Gastrocnemius medialis (tissue), 4 donors: ENCODE data around the gene VAT1L. TPM values are rescaled to one million over a fixed set of nuclear protein-coding genes. Genes with fewer than 3 reads are reported as not detected.

ENCODE experiments used
- ATAC-seq, 2 donors: fragments of 150-250 bp; one replicate each; pipeline ENCODE4 v1.9.1; 2016
- DNase-seq, 2 donors: peaks; one replicate each; pipeline ENCODE4 v3.0.0-alpha.2; 2019
- H3K27ac ChIP-seq, 4 donors: fragments of 200-600 bp; sonication (generic); 1 replicate in 1 of 4; 2 replicates in 3 of 4; pipeline ENCODE4 v1.5.1; 2016 to 2018; ENCODE audit warnings: mild to moderate bottlenecking in 2 of 4, moderate library complexity in 1 of 4
- H3K27me3 ChIP-seq, 3 donors: fragments of 200-600 bp; sonication (generic) in 2 of 3; 1 replicate in 1 of 3; 2 replicates in 2 of 3; pipeline versions ENCODE4 v1.5.1 to v1.6.0; 2016 to 2019; ENCODE audit warnings: mild to moderate bottlenecking in 1 of 3, moderate library complexity in 1 of 3
- H3K36me3 ChIP-seq, 2 donors: fragments of 200-600 bp; sonication (generic) in 1 of 2; one replicate each; pipeline ENCODE4 v1.5.1; 2017 to 2018
- H3K4me1 ChIP-seq, 2 donors: fragments of 200-600 bp; sonication (generic) in 1 of 2; one replicate each; pipeline ENCODE4 v1.5.1; 2016 to 2017; ENCODE audit warnings: mild to moderate bottlenecking in 2 of 2
- H3K4me3 ChIP-seq, 4 donors: fragments of 200-600 bp; sonication (generic) in 3 of 4; 1 replicate in 1 of 4; 2 replicates in 3 of 4; pipeline ENCODE4 v1.5.1; 2016 to 2019; ENCODE audit warnings: mild to moderate bottlenecking in 2 of 4
- H3K9me3 ChIP-seq, 3 donors: fragments of 200-600 bp; sonication (generic) in 2 of 3; 1 replicate in 1 of 3; 2 replicates in 2 of 3; pipeline ENCODE4 v1.5.1; 2016 to 2019
- POLR2A ChIP-seq, 2 donors: fragments of 450-650 bp; IDR thresholded peaks; one replicate each; pipeline ENCODE4 v1.6.1; 2017; ENCODE audit warnings: antibody characterized with exemption in 2 of 2, mild to moderate bottlenecking in 2 of 2, moderate library complexity in 2 of 2
- in situ Hi-C, 4 donors: fragments of 200-750 bp; cut with MboI; loops; one replicate each; pipeline versions ENCODE4 v1.15.0 to v1.8.0; 2017; ENCODE audit warnings: low sequenced_read_pairs in 4 of 4
- intact Hi-C: fragments of 100-400 bp; cut with DNase I; formaldehyde crosslinking; loops from one replicate; pipeline ENCODE4 v1.15.1; 2023; ENCODE audit warnings: low total_unique reads
- total RNA-seq, 4 donors: library from RNA; depleted of rRNA; stranded (reverse); fragments of >200 nt; gene quantifications; one replicate each; pipeline versions ENCODE4 v1.1.0 to v1.2.3, GENCODE V29; 2016
- TF ChIP-seq, protein P1 (sequence below), 5 experiments: fragments of 450-650 bp in 3 of 5; fragments of 200-600 bp in 2 of 5; sonication (generic) in 2 of 5; IDR thresholded peaks in 4 of 5; conservative IDR thresholded peaks in 1 of 5; 1 replicate in 4 of 5; 2 replicates in 1 of 5; pipeline ENCODE4 v1.5.1; 2016 to 2019; ENCODE audit warnings: antibody characterized with exemption in 5 of 5, mild to moderate bottlenecking in 3 of 5, moderate library complexity in 3 of 5

The VAT1L gene
- total RNA-seq, 4 donors from 2014 or later: 0.04 TPM; not detected in 3

DNA sequence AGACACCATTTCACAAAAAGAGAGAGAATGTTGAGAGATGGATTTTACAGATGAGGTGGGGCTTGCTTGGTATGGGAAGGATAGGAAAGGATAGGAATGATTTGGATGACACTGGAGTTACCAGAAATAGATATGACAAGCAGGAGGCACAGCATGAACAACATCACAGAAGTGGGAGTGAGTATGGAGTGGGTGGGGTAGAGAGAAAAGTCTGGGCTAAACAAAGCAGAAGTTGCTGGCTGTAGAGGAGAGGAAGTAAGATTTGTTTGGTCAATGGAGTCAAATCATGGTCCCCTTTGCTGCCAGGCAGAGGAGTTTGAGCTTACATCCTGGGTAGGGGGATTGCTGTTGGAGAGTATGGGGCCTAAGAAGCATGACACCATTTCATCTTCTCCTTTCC is 101.7 kb downstream of the VAT1L start:
- H3K27ac ChIP-seq: no peak overlapping the region
- intact Hi-C loops (no loop called here), in situ Hi-C loops (no loop called here)
- ATAC-seq (no peak), DNase-seq (no peak)
- H3K4me1 ChIP-seq: no peaks in the 10 kb centered on the region
- TF ChIP-seq, protein P1, sequence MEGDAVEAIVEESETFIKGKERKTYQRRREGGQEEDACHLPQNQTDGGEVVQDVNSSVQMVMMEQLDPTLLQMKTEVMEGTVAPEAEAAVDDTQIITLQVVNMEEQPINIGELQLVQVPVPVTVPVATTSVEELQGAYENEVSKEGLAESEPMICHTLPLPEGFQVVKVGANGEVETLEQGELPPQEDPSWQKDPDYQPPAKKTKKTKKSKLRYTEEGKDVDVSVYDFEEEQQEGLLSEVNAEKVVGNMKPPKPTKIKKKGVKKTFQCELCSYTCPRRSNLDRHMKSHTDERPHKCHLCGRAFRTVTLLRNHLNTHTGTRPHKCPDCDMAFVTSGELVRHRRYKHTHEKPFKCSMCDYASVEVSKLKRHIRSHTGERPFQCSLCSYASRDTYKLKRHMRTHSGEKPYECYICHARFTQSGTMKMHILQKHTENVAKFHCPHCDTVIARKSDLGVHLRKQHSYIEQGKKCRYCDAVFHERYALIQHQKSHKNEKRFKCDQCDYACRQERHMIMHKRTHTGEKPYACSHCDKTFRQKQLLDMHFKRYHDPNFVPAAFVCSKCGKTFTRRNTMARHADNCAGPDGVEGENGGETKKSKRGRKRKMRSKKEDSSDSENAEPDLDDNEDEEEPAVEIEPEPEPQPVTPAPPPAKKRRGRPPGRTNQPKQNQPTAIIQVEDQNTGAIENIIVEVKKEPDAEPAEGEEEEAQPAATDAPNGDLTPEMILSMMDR (IDR thresholded peaks at IDR 0.05 in 4 of 5, conservative IDR thresholded peaks at IDR 0.05 in 1 of 5): no peak
- H3K27me3 ChIP-seq: no peaks in the 10 kb centered on the region
- no peaks in the 10 kb centered on the region for H3K36me3 ChIP-seq
- H3K4me3 ChIP-seq: no peak overlapping the region
- no peaks in the 10 kb centered on the region for H3K9me3 ChIP-seq

GRCh38 chr16:77894162-77894561 is 105.8 kb downstream of the VAT1L start:
- TF ChIP-seq, protein P1 (IDR thresholded peaks at IDR 0.05 in 4 of 5, conservative IDR thresholded peaks at IDR 0.05 in 1 of 5): no peak
- TF ChIP-seq POLR2A (IDR thresholded peaks at IDR 0.05): no peak
- no peak overlapping the region for H3K4me3 ChIP-seq
- no peaks in the 10 kb centered on the region for H3K27me3 ChIP-seq
- H3K9me3 ChIP-seq: no peaks in the 10 kb centered on the region
- H3K4me1 ChIP-seq: no peaks in the 10 kb centered on the region
- in situ Hi-C loops: no loop called here
- H3K27ac ChIP-seq: no peak overlapping the region
- intact Hi-C loops: no loop called here
- H3K36me3 ChIP-seq: no peaks in the 10 kb centered on the region
- no peak for DNase-seq
- no peak for ATAC-seq

DNA sequence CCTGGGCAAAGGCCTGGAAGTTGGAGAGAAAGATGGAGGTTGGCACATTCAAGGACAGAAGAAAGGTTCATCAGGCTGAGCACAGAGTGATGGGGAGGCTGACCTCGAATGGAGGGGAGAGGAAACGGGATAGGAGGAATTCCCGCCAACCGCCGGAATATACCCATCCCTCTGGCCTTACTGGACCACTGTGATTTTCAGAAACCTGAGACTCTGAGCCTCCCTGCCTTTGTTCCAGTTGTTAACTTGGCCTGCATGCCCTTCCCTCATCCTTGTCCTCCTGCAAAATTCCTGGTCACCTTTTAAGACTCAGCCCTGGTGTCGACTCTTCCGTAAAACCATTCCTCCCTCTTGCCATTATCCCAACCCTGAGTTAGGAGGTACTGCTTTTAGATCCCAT is 107.6 kb downstream of the VAT1L start:
- in situ Hi-C loops: no loop called here
- Histone ChIP-seq H3K4me3 (no peak overlapping the region), H3K4me1 (no peaks in the 10 kb centered on the region), H3K27ac (no peak overlapping the region), H3K36me3 (no peaks in the 10 kb centered on the region), H3K9me3 (no peaks in the 10 kb centered on the region), H3K27me3 (no peaks in the 10 kb centered on the region)
- ATAC-seq: no peak
- no peak for DNase-seq
- intact Hi-C loops: no loop called here
- TF ChIP-seq, protein P1 (IDR thresholded peaks at IDR 0.05 in 4 of 5, conservative IDR thresholded peaks at IDR 0.05 in 1 of 5): no peak
- no peak for TF ChIP-seq POLR2A (IDR thresholded peaks at IDR 0.05)

DNA sequence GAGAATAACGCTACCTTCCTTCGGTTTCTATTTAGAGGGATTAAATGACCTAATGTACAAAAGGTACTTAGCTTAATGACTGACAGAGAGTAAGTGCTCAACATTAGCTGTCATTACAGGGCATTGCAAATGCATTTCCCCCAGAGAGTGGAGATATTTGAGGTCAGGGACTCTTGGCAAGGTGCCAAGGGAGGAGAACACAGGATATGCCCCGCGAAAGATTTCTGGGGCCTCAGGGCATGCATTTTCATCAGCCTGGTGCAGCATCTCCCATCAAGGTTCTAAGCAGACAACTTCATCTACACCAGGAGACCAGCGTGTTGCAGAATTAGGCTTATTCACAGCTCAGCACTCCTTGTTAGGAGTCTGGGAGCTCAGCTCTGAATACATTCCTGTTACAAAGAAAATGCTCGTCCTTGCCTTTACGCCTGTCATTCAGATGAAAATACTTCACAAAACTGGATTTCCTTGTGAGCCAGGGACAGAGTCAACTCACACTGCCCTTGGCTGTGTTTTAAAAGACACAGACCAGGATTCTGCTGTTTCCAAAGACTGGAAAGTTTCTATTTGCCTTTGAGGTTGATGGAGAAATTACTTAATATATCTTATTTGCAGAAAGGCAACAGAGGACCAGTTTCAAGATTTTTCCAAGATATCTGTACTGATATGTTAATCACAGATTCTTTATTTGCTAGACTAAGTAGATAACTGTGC is 108.2 kb downstream of the VAT1L start:
- no peak for ATAC-seq
- Histone ChIP-seq H3K36me3 (no peaks in the 10 kb centered on the region), H3K9me3 (no peaks in the 10 kb centered on the region), H3K4me1 (no peaks in the 10 kb centered on the region), H3K27ac (no peak overlapping the region), H3K4me3 (no peak overlapping the region), H3K27me3 (no peaks in the 10 kb centered on the region)
- intact Hi-C loops (no loop called here), in situ Hi-C loops (no loop called here)
- DNase-seq: no peak
- TF ChIP-seq, protein P1 (IDR thresholded peaks at IDR 0.05 in 4 of 5, conservative IDR thresholded peaks at IDR 0.05 in 1 of 5): no peak
- no peak for TF ChIP-seq POLR2A (IDR thresholded peaks at IDR 0.05)

GRCh38 chr16:77897129-77897437 is 108.7 kb downstream of the VAT1L start:
- Histone ChIP-seq H3K4me1 (no peaks in the 10 kb centered on the region), H3K9me3 (no peaks in the 10 kb centered on the region), H3K27ac (no peak overlapping the region), H3K4me3 (no peak overlapping the region), H3K36me3 (no peaks in the 10 kb centered on the region), H3K27me3 (no peaks in the 10 kb centered on the region)
- TF ChIP-seq, protein P1 (IDR thresholded peaks at IDR 0.05 in 4 of 5, conservative IDR thresholded peaks at IDR 0.05 in 1 of 5): no peak
- TF ChIP-seq POLR2A (IDR thresholded peaks at IDR 0.05): no peak
- ATAC-seq (no peak), DNase-seq (no peak)
- intact Hi-C loops (no loop called here), in situ Hi-C loops (no loop called here)
